ENCODE measurements around the gene NTRK1.

The NTRK1 gene

DNA sequence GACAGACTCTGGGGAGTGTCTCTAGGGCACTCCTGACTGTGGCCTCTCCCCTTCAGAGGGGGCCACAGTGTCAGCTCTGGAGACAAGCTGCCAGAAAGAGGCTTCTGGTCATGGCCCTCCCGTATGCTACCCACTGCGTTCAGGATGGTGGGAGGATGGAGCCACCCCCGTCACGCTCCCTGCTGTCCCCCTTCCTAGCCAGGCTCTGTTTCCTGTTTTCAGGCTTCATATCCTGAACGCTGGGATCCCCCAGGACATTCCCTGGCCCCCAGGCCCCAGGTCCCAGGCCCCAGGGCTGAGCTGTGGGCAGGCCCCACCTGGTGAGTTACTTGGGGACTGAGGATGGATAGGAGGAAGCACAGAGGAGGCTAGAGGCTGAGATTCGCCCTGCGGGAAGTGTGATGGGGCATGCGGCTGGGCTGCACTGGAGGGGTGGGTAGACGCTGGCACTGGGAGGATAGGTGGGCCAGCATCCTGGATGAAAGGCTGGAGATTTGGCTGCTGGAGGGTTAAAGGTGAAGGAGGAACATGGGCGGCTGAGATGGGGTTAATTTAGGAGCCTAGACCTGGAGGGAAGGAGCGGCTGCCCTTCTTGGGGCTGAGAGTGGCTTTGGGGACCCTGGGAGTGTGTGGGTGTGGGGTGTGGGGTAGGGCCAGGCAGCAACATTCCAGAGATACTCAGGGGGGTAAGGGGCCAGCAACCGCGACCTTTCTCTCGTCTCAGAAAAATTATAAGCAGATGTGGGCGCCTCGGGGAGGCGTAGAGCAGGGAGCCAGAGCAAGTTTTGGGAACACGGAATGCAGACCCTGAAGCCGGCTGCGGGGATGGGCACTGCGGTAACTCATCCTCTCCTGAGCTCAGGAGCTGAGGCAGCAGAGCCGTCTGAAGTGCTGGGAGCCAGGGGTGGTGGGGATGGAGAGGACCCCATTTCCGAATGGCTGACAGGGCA, 41.6 kb downstream of the NTRK1 start:
- peaks cover 66% of the 10 kb centered on the region for H3K27me3 Mint-ChIP-seq
- no peak for ATAC-seq
- H3K4me1 Mint-ChIP-seq, result peaks cover 10% of the 10 kb centered on the region
- no peak overlapping the region for H3K4me3 Mint-ChIP-seq
- no peaks in the 10 kb centered on the region for H3K9me3 Mint-ChIP-seq
- no peaks in the 10 kb centered on the region for H3K36me3 Mint-ChIP-seq
- no peak overlapping the region for H3K27ac Mint-ChIP-seq

GRCh38 chr1:156903328-156904091, 42.8 kb downstream of the NTRK1 start:
- Mint-ChIP-seq H3K4me1 (peaks cover 6% of the 10 kb centered on the region), H3K9me3 (no peaks in the 10 kb centered on the region), H3K27ac (no peak overlapping the region), H3K4me3 (no peak overlapping the region), H3K36me3 (no peaks in the 10 kb centered on the region), H3K27me3 (peaks cover 65% of the 10 kb centered on the region)
- ATAC-seq, result no peak

- H3K27me3 Mint-ChIP-seq, result peaks cover 65% of the 10 kb centered on the region
- H3K4me3 Mint-ChIP-seq, result no peak overlapping the region
- H3K9me3 Mint-ChIP-seq, result no peaks in the 10 kb centered on the region
- ATAC-seq, result no peak
- no peaks in the 10 kb centered on the region for H3K36me3 Mint-ChIP-seq
- H3K4me1 Mint-ChIP-seq, result peaks cover 6% of the 10 kb centered on the region
- no peak overlapping the region for H3K27ac Mint-ChIP-seq
These were observed 43.7 kb downstream of the NTRK1 start for GRCh38 chr1:156904187-156904959.

- Mint-ChIP-seq H3K4me1 (peaks cover 6% of the 10 kb centered on the region), H3K9me3 (no peaks in the 10 kb centered on the region), H3K27me3 (peaks cover 65% of the 10 kb centered on the region), H3K36me3 (no peaks in the 10 kb centered on the region), H3K4me3 (no peak overlapping the region), H3K27ac (no peak overlapping the region)
- no peak for ATAC-seq
These were observed 44.5 kb downstream of the NTRK1 start for GRCh38 chr1:156905176-156905575.

DNA sequence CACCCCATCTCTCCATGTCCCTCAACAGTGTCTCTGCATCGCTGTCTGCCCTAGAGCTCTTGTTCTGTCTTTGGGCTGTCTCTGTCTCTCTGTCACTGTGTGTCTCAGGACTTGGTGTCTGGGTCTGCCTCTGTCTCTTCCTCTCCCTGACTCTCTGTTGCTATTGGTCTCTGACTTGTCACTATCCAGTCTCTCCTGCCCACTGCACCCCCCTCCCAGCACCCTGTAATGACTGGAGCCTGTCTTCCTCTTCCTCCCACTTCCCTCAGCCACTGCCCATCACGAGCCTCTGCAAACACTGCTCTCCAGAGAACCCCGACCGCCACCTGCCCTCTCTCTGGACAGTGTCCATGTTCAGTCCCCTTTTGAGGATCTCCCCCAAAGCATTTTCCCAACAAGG, 45.0 kb downstream of the NTRK1 start:
- no peak overlapping the region for H3K27ac Mint-ChIP-seq
- no peaks in the 10 kb centered on the region for H3K36me3 Mint-ChIP-seq
- peaks cover 11% of the 10 kb centered on the region for H3K4me1 Mint-ChIP-seq
- no peak for ATAC-seq
- H3K27me3 Mint-ChIP-seq, result peaks cover 70% of the 10 kb centered on the region
- no peaks in the 10 kb centered on the region for H3K9me3 Mint-ChIP-seq
- no peak overlapping the region for H3K4me3 Mint-ChIP-seq

- Mint-ChIP-seq H3K4me3 (no peak overlapping the region), H3K27ac (no peak overlapping the region), H3K4me1 (peaks cover 12% of the 10 kb centered on the region), H3K9me3 (no peaks in the 10 kb centered on the region), H3K27me3 (peaks cover 70% of the 10 kb centered on the region), H3K36me3 (no peaks in the 10 kb centered on the region)
- ATAC-seq, result no peak
These were observed 45.7 kb downstream of the NTRK1 start for GRCh38 chr1:156906206-156906906.

DNA sequence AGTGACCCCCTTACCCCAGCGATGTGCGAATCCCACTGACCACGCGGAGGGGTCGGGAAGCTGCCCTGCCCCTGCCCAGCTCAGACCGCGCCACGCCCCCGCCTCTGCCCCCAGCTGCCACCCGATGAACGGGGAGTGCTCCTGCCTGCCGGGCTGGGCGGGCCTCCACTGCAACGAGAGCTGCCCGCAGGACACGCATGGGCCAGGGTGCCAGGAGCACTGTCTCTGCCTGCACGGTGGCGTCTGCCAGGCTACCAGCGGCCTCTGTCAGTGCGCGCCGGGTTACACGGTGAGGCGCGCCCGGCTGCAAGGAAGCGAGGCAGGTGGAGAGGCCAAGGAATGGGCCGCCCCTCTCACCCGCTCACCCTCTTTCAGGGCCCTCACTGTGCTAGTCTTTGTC, 47.9 kb downstream of the NTRK1 start:
- Mint-ChIP-seq H3K9me3 (no peaks in the 10 kb centered on the region), H3K27ac (no peak overlapping the region), H3K4me1 (peaks cover 12% of the 10 kb centered on the region), H3K4me3 (no peak overlapping the region), H3K27me3 (peaks cover 71% of the 10 kb centered on the region), H3K36me3 (no peaks in the 10 kb centered on the region)
- no peak for ATAC-seq

- no peak for ATAC-seq
- H3K4me3 Mint-ChIP-seq, result no peak overlapping the region
- peaks cover 76% of the 10 kb centered on the region for H3K27me3 Mint-ChIP-seq
- H3K36me3 Mint-ChIP-seq, result no peaks in the 10 kb centered on the region
- no peak overlapping the region for H3K27ac Mint-ChIP-seq
- peaks cover 12% of the 10 kb centered on the region for H3K4me1 Mint-ChIP-seq
- no peaks in the 10 kb centered on the region for H3K9me3 Mint-ChIP-seq
These were observed 48.3 kb downstream of the NTRK1 start for GRCh38 chr1:156908955-156909354.

GRCh38 chr1:156909671-156910070, 49.0 kb downstream of the NTRK1 start:
- H3K4me3 Mint-ChIP-seq, result no peak overlapping the region
- peaks cover 83% of the 10 kb centered on the region for H3K27me3 Mint-ChIP-seq
- H3K4me1 Mint-ChIP-seq, result peaks cover 12% of the 10 kb centered on the region
- no peak for ATAC-seq
- no peaks in the 10 kb centered on the region for H3K9me3 Mint-ChIP-seq
- H3K27ac Mint-ChIP-seq, result no peak overlapping the region
- no peaks in the 10 kb centered on the region for H3K36me3 Mint-ChIP-seq

DNA sequence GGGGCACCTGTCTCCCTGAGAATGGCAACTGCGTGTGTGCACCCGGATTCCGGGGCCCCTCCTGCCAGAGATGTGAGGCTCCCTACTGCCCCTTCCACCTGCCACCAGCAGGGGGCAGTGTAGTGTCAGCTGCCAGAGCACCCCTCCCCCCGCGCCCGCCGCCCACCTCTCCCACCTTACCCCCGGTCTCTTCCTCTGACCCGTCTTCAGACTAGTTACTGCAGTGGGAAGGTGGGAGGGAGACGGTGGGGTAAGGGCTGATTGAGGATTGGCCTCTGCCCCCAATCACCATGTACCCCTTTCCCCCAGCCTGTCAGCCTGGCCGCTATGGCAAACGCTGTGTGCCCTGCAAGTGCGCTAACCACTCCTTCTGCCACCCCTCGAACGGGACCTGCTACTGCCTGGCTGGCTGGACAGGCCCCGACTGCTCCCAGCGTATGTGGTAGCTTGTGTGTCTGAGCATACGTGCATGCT, 49.7 kb downstream of the NTRK1 start:
- no peak overlapping the region for H3K27ac Mint-ChIP-seq
- no peaks in the 10 kb centered on the region for H3K9me3 Mint-ChIP-seq
- H3K36me3 Mint-ChIP-seq, result no peaks in the 10 kb centered on the region
- no peak for ATAC-seq
- peaks cover 86% of the 10 kb centered on the region for H3K27me3 Mint-ChIP-seq
- H3K4me3 Mint-ChIP-seq, result no peak overlapping the region
- peaks cover 12% of the 10 kb centered on the region for H3K4me1 Mint-ChIP-seq

GRCh38 chr1:156911577-156912298, 51.1 kb downstream of the NTRK1 start:
- Mint-ChIP-seq H3K27me3 (peaks cover 86% of the 10 kb centered on the region), H3K9me3 (no peaks in the 10 kb centered on the region), H3K27ac (no peak overlapping the region), H3K36me3 (no peaks in the 10 kb centered on the region), H3K4me1 (peaks cover 11% of the 10 kb centered on the region), H3K4me3 (no peak overlapping the region)
- ATAC-seq, result no peak

- no peaks in the 10 kb centered on the region for H3K9me3 Mint-ChIP-seq
- no peak for ATAC-seq
- H3K4me3 Mint-ChIP-seq, result no peak overlapping the region
- peaks cover 6% of the 10 kb centered on the region for H3K4me1 Mint-ChIP-seq
- H3K27me3 Mint-ChIP-seq, result peaks cover 81% of the 10 kb centered on the region
- H3K36me3 Mint-ChIP-seq, result no peaks in the 10 kb centered on the region
- H3K27ac Mint-ChIP-seq, result no peak overlapping the region
These were observed 51.6 kb downstream of the NTRK1 start for GRCh38 chr1:156912310-156912709.

GRCh38 chr1:156912861-156913808, 52.5 kb downstream of the NTRK1 start:
- Mint-ChIP-seq H3K4me1 (peaks cover 6% of the 10 kb centered on the region), H3K9me3 (no peaks in the 10 kb centered on the region), H3K36me3 (no peaks in the 10 kb centered on the region), H3K27me3 (peaks cover 72% of the 10 kb centered on the region), H3K4me3 (no peak overlapping the region), H3K27ac (no peak overlapping the region)
- ATAC-seq, result peak; percentile 25

Data from stimulated activated memory B cell treated with anti-CD40 and anti-IgM and Interleukin-4, amounts not matched to agents 10 μg/mL and 1 μg/mL and 100 μg/mL, for 72 hours (primary cell).